PFSK-1 (cell line): Measurements from ENCODE around the gene PLPPR5.

Source experiments
- POLR2AphosphoS5 ChIP-seq: IDR thresholded peaks from 2 replicates; pipeline ENCODE4 v1.6.1; 2012; ENCODE audit warnings: low read depth, mild to moderate bottlenecking, control low read depth, low read length, moderate library complexity
- SIN3A ChIP-seq: IDR thresholded peaks from 2 replicates; pipeline ENCODE4 v1.6.1; 2012; ENCODE audit warnings: mild to moderate bottlenecking, low read length, moderate library complexity, borderline replicate concordance; ENCODE audit not compliant: insufficient read depth
- TAF1 ChIP-seq: IDR thresholded peaks from 2 replicates; pipeline ENCODE4 v1.6.1; 2012; ENCODE audit warnings: low read length, control low read depth, borderline replicate concordance; ENCODE audit not compliant: insufficient read depth

- TF ChIP-seq TAF1 (no peak), SIN3A (no peak), POLR2AphosphoS5 (no peak)
These were observed 100.9 kb downstream of the PLPPR5 start for GRCh38 chr1:98903726-98904125.
